ENCODE measurements around the gene DSC2.
"Not testable (repeated sequence)": the region's sequence is repeated elsewhere in the genome, so short reads cannot be mapped to it uniquely, and the experiment has no call there.

Gene DSC2

DNA sequence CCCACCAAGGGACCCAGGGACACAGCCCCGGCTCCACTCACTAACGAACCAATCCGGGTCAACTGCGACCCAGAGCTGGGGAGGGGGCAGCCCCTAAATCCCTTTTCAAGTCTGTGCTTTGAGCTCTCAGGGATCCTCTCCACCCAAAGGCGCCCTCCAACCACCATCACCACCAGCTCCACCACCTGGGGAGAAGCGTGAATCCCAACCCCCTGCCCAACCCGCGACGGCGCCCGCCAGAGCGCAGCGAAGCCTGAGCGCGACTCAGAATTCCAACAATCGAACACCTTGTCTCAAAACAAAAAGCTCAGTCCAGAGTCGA lies 60.2 kb downstream of the DSC2 start:
- no peak for DNase-seq

DNA sequence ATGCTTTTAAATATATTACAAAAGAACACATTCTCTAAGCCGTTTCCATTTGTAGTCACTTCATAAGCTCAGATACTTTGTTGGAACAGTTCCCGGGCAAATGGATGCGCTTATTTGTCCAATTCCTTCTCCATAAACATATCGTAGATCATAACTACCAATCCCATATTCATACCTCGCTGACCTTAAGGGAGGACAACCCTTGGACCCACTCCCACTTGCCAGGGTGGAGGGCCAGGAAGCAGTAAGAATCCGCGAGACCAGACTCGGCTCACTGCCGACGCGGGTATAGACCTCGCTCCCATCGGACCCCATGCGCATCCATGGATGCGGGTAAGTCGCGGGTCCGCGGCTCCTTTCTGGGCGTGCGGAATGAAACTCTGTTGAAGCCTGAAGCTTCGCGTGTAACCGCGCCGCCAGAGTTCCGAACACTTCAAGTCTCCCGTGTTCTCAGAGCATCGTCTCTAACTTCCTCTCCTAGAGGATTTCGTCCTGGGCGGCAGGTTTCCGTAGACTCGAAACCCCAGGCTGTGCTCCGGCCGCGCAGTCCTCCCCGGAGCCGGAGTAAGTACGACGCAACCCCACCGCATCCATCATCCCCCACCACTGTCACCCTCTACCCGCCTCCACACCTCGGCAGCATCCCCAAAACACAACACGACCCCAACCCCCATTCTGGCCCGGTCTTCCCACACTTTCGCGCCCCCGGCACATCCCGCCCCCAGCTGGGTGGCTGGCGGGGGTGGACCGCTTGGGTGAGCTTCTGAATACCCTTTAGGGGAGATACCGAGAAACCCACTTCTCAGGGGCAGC lies 60.7 kb downstream of the DSC2 start:
- DNase-seq, result no peak

DNA sequence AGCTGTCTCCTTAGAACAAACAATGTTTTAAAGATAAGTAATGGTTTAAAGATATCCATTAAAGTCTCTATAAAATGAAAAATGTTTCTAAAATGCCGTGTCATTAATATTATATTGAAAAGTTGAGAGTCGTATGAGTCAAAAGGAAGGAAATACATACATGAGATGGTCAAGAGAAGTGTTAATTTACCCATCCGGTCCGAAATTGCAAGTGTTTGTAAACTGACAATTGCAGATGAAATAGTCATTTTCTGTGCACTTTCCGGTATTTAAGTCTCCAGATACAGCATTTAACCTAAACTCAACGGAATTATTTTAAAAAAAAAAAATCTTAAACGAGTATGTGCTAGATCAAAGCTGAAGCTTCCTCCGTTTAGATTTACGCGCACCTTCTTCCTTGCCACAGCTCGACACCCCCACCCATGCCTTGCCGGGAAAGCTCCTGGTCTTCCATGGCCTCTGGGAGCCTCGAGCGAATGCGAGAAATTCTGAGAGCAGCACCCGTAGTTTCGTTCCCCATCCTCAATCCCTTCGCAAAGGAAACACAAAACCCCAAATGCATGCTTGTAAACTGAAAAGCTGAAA lies 61.4 kb downstream of the DSC2 start:
- no peak for DNase-seq

DNA sequence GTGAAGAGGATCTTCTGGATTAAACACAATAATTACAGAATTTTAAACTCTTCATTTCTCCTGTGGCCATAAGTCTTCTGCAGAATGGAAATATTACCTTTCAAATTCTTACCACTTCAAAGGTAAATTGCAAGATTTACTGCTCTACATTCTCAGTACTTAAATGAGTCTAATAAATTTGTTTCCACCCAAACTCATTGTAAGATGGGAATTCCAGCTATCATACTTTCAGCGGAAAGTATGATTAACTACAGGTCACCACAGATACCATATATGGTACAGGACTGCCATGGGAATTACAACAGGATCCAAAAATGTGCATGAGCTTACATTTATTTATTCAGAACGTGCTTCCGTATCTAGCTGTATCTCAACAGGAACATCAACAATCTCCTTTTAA lies 62.8 kb downstream of the DSC2 start:
- no peak for DNase-seq

DNA sequence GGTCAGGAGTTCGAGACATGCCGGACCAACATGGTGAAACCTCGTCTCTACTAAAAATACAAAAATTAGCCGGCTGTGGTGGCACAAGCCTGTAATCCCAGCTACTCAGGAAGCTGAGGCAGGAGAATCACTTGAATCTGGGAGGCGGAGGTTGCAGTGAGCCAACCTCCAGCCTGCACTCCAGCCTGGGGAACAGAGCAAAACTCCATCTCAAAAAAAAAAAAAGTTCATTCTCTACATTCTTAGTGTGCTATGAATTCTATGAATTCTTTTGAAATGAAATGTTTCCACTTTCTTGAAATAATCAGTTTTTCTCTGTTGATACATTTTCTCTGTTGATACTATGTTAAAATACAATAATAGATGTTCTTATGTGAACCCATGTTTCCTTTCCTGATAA lies 64.5 kb downstream of the DSC2 start:
- DNase-seq, result not testable (repeated sequence)

DNA sequence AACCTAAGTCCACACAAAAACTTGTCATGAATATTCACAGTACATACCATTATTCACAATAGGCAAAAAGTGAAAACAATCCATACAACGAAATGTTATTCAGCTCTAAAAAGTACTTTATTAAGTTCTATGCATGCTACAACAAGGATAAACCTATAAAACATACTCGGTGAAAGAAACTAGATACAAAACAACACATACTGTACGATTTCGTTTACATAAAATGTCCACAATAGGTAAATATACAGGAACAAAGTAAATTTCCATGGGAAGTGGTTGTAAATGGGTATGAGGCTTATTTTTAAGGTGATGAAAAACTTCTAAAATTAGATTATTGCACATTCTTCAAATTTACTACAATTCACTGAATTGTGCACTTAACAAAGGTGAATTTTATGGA lies 67.7 kb downstream of the DSC2 start:
- no peak for DNase-seq

DNA sequence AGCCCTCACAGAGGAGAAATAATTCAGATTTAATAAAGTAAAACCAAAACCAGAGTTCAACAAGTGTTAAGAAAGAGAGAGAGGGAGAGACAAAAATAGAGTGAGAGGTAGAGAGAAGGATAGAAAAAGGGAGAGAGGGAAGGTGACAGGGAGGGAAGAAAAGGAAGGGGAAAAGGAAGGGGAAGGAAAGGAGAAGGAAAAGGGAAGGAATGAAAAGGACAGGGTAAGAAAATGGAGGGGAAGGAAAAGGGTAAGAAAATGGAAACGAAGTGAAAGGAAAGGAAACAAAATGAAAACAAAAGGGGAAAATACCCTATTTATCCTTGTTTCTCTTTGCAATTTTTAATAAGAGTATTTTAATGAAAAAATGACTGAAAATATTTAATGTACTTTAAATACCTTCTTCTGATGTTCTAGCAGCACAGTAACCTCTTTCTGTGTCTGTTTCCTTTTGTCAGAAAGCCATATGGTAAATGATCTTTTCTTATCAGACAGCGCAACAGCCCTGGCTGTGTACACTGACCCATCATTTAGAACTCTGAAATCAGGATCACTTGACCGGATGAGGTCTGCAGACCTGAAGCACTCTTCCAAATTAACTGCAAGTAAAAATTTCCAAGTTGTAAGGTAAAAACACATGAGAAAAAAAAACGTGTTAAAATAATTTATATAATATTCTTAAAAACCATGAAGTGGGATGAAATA lies 71.5 kb downstream of the DSC2 start:
- DNase-seq, result no peak

DNA sequence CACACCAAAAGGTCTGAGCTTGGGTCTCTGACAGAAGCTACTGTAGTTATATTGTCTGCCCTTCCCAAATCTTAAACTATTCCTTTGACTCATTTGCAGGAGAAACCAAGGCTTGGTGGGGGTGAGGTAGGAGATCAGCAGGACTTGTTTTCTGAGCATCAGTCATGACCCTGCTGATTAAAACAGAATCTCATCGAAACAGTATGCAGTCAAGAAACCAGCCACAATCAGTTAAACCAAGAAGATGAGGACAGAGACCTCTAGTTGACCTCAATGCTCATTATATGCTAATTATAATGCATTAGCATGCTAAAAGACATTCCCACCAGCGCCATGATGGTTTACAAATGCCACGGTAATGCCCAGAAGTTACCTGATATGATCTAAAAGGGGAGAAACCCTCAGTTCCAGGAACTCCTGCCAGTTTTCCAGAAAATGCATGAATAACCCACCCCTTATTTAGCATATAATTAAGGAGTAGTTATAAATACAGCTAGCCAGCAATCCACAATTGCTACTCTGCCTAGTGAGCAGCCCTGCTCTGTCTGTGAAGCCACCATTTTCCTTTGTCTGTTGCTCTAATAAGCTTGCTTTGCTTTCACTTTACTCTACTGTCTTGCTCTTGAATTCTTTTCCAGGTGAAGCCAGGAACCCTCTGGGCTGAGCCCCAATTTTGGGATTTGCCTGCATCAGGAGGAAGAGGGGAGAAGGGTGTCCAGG lies 86.3 kb downstream of the DSC2 start:
- no peak for DNase-seq

DNA sequence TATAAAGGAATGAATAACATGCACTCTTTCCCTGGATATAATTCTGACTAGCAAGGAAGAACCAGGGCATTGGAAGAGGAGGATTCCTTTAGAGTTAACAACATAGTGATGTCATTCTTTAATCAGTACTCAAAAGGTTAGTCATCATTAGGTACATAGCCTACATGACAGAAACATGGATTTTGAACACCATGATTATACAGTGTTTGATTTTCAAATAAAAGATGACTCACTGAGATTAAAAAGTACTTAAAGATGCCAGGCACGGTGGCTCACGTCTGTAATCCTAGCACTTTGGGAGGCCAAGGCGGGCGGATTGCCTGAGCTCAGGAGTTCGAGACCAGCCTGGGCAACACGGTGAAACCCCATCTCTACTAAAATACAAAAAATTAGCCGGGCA lies 90.8 kb downstream of the DSC2 start:
- not testable (repeated sequence) for DNase-seq

DNA sequence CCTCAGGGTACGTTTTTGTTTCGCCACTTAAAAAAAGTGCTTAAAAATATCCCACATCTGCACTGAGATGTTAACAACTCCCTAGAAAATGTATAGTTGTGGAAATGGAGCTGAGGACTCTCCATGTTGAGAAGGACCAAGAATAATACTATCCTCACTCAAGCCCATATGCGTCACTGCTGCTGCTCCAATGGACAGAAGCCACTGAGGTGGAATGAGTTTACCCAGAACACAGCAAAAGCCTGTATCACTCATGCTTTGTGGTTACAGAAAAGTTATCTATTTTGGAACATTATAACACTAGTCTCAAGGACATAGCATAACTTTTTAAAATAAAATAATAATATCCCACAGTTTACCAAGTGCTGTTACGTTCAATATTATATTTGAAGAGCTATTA lies 91.6 kb downstream of the DSC2 start:
- no peak for DNase-seq
